Osteocyte (in vitro differentiated cells): Measurements from ENCODE around the gene SLAIN2. TPM values are rescaled to one million over a fixed set of nuclear protein-coding genes. Genes with fewer than 3 reads are reported as not detected.

ENCODE experiments used
- DNase-seq: peaks from one replicate; pipeline ENCODE4 v3.0.0; 2021; ENCODE audit warnings: mixed read lengths; ENCODE audit not compliant: unreplicated experiment; ENCODE audit errors: extremely low spot score
- H3K27ac Mint-ChIP-seq: one replicate; pipeline ENCODE4 v1.8.0; 2021; ENCODE audit warnings: mild to moderate bottlenecking, mixed read lengths; ENCODE audit not compliant: unreplicated experiment
- H3K27me3 Mint-ChIP-seq: one replicate; pipeline ENCODE4 v1.8.0; 2021; ENCODE audit warnings: mixed read lengths; ENCODE audit not compliant: unreplicated experiment
- H3K36me3 Mint-ChIP-seq: one replicate; pipeline ENCODE4 v1.8.0; 2021; ENCODE audit warnings: mixed read lengths; ENCODE audit not compliant: unreplicated experiment
- H3K4me1 Mint-ChIP-seq: one replicate; pipeline ENCODE4 v1.8.0; 2021; ENCODE audit warnings: mixed read lengths; ENCODE audit not compliant: unreplicated experiment
- H3K4me3 Mint-ChIP-seq: one replicate; pipeline ENCODE4 v1.8.0; 2021; ENCODE audit warnings: mild to moderate bottlenecking, moderate library complexity, mixed read lengths; ENCODE audit not compliant: unreplicated experiment
- H3K9me3 Mint-ChIP-seq: one replicate; pipeline ENCODE4 v1.8.0; 2021; ENCODE audit warnings: mixed read lengths; ENCODE audit not compliant: unreplicated experiment
- CTCF ChIP-seq: fragments of 200-600 bp; sonication (generic); IDR thresholded peaks from 2 replicates; pipeline ENCODE4 v1.5.0; 2021; ENCODE audit warnings: antibody characterized with exemption, mild to moderate bottlenecking, moderate library complexity
- total RNA-seq: library from RNA; stranded (reverse); gene quantifications from 2 replicates; pipeline ENCODE4 v1.2.1, GENCODE V29; 2021

Gene SLAIN2
- total RNA-seq, 1 donor from 2014 or later: 82.7 TPM

GRCh38 chr4:48324281-48324680, 17.0 kb upstream of the SLAIN2 start:
- Mint-ChIP-seq H3K9me3 (peaks cover 8% of the 10 kb centered on the region), H3K4me1 (peaks cover 13% of the 10 kb centered on the region), H3K36me3 (no peaks in the 10 kb centered on the region), H3K27me3 (no peaks in the 10 kb centered on the region), H3K27ac (no peak overlapping the region), H3K4me3 (no peak overlapping the region)
- no peak for TF ChIP-seq CTCF
- DNase-seq: no peak

DNA sequence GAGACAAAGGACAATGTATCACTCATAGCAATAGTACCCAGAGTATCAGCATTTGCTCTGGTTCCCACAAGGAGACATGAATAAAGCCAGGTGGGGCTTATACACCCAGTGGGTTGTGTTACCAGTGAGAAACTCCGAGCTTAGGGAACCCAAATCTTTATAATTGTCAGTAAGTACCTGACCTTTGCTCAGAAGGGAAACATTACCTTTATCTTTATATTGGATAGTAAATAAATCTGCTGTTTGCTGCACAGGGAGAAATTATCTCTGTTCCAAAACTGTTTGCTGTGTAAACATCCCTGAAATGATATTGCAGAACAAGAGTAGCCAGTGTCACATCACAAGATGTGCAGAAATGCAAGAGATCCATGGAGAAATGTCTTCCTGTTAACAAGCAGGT, 12.1 kb upstream of the SLAIN2 start:
- Mint-ChIP-seq H3K9me3 (no peaks in the 10 kb centered on the region), H3K27ac (peak overlapping the region; percentile 88), H3K4me3 (no peak overlapping the region), H3K36me3 (no peaks in the 10 kb centered on the region), H3K27me3 (no peaks in the 10 kb centered on the region), H3K4me1 (peaks cover 30% of the 10 kb centered on the region)
- no peak for DNase-seq
- no peak for TF ChIP-seq CTCF

- no peaks in the 10 kb centered on the region for H3K9me3 Mint-ChIP-seq
- H3K36me3 Mint-ChIP-seq: no peaks in the 10 kb centered on the region
- peak overlapping the region; percentile 88 for H3K27ac Mint-ChIP-seq
- no peak for DNase-seq
- peaks cover 30% of the 10 kb centered on the region for H3K4me1 Mint-ChIP-seq
- no peak overlapping the region for H3K4me3 Mint-ChIP-seq
- H3K27me3 Mint-ChIP-seq: no peaks in the 10 kb centered on the region
- no peak for TF ChIP-seq CTCF
Measured at GRCh38 chr4:48329976-48330375, 11.4 kb upstream of the SLAIN2 start.

- Mint-ChIP-seq H3K27me3 (no peaks in the 10 kb centered on the region), H3K36me3 (no peaks in the 10 kb centered on the region), H3K4me3 (no peak overlapping the region), H3K9me3 (no peaks in the 10 kb centered on the region), H3K27ac (peak overlapping the region; percentile 45), H3K4me1 (peaks cover 30% of the 10 kb centered on the region)
- no peak for TF ChIP-seq CTCF
- DNase-seq: no peak
Measured at GRCh38 chr4:48331577-48332330, 9.6 kb upstream of the SLAIN2 start.

GRCh38 chr4:48332661-48333060, 8.7 kb upstream of the SLAIN2 start:
- no peaks in the 10 kb centered on the region for H3K27me3 Mint-ChIP-seq
- H3K9me3 Mint-ChIP-seq: no peaks in the 10 kb centered on the region
- TF ChIP-seq CTCF: no peak
- no peak for DNase-seq
- H3K4me3 Mint-ChIP-seq: no peak overlapping the region
- no peaks in the 10 kb centered on the region for H3K36me3 Mint-ChIP-seq
- peak overlapping the region; percentile 5 for H3K27ac Mint-ChIP-seq
- H3K4me1 Mint-ChIP-seq: peaks cover 32% of the 10 kb centered on the region
